ENCODE measurements around the gene ZBTB33.

ZBTB33 gene

DNA sequence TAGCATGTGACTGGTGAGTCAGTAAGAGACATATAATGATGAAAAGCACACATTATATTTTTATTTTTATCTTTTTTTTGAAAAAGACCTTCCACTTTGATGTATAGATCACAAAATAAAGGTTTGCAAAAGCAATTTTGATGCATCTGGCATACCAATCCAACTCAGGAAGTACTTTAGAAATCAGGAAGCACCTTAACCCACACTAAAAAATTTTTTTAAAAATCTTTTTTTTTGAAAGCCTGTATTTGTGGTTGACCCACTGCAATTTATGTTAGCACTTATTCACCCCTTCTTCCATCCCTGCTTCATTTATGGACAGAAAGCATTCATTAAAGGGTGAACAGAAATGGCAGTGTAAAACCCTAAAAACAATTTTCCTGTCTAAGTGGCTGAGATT is 44.0 kb downstream of the ZBTB33 start:
- TF ChIP-seq, protein P1, sequence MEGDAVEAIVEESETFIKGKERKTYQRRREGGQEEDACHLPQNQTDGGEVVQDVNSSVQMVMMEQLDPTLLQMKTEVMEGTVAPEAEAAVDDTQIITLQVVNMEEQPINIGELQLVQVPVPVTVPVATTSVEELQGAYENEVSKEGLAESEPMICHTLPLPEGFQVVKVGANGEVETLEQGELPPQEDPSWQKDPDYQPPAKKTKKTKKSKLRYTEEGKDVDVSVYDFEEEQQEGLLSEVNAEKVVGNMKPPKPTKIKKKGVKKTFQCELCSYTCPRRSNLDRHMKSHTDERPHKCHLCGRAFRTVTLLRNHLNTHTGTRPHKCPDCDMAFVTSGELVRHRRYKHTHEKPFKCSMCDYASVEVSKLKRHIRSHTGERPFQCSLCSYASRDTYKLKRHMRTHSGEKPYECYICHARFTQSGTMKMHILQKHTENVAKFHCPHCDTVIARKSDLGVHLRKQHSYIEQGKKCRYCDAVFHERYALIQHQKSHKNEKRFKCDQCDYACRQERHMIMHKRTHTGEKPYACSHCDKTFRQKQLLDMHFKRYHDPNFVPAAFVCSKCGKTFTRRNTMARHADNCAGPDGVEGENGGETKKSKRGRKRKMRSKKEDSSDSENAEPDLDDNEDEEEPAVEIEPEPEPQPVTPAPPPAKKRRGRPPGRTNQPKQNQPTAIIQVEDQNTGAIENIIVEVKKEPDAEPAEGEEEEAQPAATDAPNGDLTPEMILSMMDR (IDR thresholded peaks at IDR 0.05), result no peak
- Histone ChIP-seq H3K27ac (no peak overlapping the region), H3K4me3 (no peak overlapping the region)
- no peak for DNase-seq (ENCODE audit: low spot score)

DNA sequence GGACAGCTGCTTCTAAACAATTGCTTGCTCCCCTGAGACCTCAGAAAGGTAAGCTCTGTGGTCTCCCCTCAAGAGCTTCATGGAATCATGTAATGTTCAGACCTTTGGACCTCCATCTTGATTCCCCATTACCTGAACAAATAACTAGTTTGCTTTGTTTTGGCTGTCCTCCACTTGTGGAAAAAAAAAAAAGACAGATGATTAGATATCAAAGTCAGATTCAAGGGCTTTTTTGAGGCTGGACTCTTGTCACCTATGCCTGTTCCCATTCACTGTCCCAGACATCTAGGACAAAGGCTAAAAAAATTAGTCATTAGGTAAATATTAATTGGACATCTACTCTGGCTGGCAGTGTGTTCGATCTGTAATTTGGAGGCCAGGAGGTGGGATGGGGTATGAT is 47.3 kb downstream of the ZBTB33 start:
- TF ChIP-seq, protein P1 (IDR thresholded peaks at IDR 0.05), result no peak
- no peak overlapping the region for H3K4me3 ChIP-seq
- H3K27ac ChIP-seq, result no peak overlapping the region
- DNase-seq (ENCODE audit: low spot score), result no peak

- no peak overlapping the region for H3K4me3 ChIP-seq
- H3K27ac ChIP-seq, result no peak overlapping the region
- DNase-seq (ENCODE audit: low spot score), result no peak
- TF ChIP-seq, protein P1 (IDR thresholded peaks at IDR 0.05), result no peak
These were observed 49.3 kb downstream of the ZBTB33 start for GRCh38 chrX:120299928-120300327.

DNA sequence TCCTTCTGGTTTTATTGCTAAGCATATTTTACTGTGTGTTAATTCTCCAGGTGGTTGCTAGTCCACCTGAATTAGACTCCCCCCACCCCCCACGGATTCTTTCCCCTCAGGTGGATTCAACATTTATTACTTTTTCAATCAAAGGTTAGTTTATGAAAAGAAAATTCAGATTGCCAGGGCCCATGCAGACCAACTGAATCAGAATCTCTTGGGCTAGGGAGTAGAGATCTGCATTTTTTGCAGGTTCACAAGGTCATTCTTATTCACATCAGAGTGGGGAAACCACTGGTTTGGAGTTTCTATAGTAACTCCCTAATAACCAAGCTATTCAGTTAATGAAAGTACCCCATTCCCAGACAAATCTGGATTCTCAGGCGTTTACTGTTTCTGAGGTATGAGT is 50.9 kb downstream of the ZBTB33 start:
- no peak overlapping the region for H3K4me3 ChIP-seq
- TF ChIP-seq, protein P1 (IDR thresholded peaks at IDR 0.05), result no peak
- DNase-seq (ENCODE audit: low spot score), result no peak
- no peak overlapping the region for H3K27ac ChIP-seq

- DNase-seq (ENCODE audit: low spot score), result no peak
- H3K27ac ChIP-seq, result no peak overlapping the region
These were observed 51.3 kb downstream of the ZBTB33 start for GRCh38 chrX:120301960-120302359.

DNA sequence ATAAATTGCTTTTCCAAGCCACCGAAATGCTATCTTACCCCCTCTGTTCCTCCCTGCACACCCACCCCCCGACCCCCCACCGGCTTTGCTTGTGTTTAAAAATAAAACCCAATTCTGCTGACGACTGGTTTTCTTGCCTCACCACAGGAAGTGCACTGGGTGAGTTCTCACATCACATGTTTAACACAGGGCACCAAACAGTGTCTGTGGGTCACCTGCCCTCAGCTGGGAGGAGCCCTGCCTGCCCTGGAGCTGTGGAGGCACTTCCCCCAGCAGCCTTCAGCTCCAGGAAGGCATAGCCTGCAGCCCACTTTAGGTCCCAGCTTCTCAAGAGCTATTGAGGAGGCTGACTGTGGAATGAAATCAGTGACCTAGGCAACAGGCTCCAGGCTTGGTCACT is 51.8 kb downstream of the ZBTB33 start:
- Histone ChIP-seq H3K27ac (no peak overlapping the region), H3K4me3 (no peak overlapping the region)
- no peak for DNase-seq (ENCODE audit: low spot score)
- TF ChIP-seq, protein P1 (IDR thresholded peaks at IDR 0.05), result no peak

More at GRCh38 chrX:120301960-120302359, 51.3 kb downstream of the ZBTB33 start:
- TF ChIP-seq, protein P1 (IDR thresholded peaks at IDR 0.05), result no peak
- H3K4me3 ChIP-seq, result no peak overlapping the region

DNA sequence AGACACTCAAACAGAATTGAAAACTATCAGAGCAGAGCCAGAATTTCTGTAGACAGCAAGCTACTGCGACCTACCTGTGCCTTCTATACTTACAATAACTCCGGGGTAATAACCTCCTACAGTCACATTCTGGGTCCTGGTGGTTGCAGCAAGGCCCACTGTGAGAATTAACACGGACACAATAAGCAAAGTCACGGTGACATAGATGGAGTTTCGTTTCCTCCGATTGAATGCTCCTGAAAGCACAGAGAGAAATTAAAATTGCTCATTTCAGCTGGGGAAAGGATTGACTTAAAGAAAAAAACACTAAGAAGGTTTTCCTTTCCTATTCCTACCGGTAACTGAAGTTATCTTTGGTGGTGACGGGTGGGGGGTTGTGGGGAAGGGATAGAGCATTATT is 53.6 kb downstream of the ZBTB33 start:
- H3K4me3 ChIP-seq, result no peak overlapping the region
- no peak for DNase-seq (ENCODE audit: low spot score)
- no peak overlapping the region for H3K27ac ChIP-seq
- TF ChIP-seq, protein P1 (IDR thresholded peaks at IDR 0.05), result no peak

All from coronary artery (tissue), 2 donors.